Hematopoietic multipotent progenitor cell (in vitro differentiated cells): Measurements from ENCODE around the gene SERINC2. TPM values are rescaled to one million over a fixed set of nuclear protein-coding genes. Genes with fewer than 3 reads are reported as not detected.

ENCODE experiments used
- DNase-seq, 3 donors: peaks; one replicate each; pipeline ENCODE4 v3.0.0-alpha.2; 2011 to 2015; ENCODE audit warnings: low read depth in 2 of 3, low spot score in 2 of 3
- total RNA-seq: library from RNA; depleted of rRNA; stranded (reverse); fragments of >200 nt; gene quantifications from one replicate; pipeline ENCODE4 v1.2.3, GENCODE V29; 2012

The SERINC2 gene
- 0.54 TPM for total RNA-seq

DNA sequence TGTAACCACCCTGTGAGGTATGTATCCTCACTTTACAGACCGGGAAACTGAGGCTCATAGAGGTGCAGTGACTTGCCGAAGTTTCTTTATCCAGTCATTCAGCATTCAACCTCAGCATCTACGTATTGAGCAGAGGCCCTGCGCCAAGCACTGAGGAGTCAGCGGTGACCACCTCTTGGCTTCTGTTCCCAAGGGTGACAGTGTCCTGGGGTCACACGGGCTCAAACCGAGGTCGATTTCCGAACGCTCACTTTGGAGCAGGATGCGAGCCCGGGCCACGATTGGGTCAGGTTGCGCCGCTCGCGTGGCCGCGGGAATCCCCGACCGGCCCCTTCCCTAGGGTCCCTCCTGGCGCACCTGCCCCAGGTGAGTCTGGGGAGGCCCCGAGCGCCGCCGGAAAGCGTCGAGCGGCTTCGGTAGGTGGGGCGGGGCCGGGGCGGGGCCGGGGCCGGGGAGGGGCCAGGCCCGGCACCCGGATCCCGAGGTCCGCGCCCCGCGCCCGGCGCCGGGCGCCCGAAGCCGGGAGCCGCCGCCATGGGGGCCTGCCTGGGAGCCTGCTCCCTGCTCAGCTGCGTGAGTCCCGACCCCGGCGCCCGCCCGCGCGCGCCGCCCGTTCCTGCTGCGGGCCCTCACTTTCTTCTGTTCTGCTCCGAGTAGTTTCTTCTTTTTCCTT is at the start of gene SERINC2:
SERINC2 (plus strand) TSS at position 482 of the 673 bp plus-strand sequence; CDS start at position 535, 53 bp downstream.
- peak in 1 of 3 donors; percentile 26 for DNase-seq

GRCh38 chr1:31364561-31365250 is 48.3 kb upstream of the SERINC2 start:
- no peak for DNase-seq

- no peak for DNase-seq
Observed at GRCh38 chr1:31366796-31367195, 46.2 kb upstream of the SERINC2 start.

GRCh38 chr1:31368611-31369107 is 44.4 kb upstream of the SERINC2 start:
- no peak for DNase-seq

DNA sequence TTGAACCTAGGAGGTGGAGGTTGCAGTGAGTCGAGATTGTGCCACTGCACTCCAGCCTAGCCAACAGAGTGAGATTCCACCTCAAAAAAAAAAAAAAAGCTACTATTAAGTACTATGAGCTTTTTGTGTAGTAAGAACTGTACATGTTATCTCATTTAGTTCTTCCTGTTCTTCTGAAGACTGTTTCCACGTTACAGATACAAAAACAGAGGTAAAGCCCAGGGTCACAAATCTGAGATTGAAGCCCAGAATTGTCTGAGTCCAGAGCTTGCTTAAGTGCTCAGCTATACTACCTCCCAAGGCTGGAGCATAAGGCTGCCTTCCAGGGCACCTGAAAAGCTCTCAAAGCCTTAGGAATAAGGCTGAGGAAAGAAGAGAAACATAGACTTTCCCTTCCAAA is 43.0 kb upstream of the SERINC2 start:
- DNase-seq = no peak

GRCh38 chr1:31370565-31370964 is 42.4 kb upstream of the SERINC2 start:
- no peak for DNase-seq

DNA sequence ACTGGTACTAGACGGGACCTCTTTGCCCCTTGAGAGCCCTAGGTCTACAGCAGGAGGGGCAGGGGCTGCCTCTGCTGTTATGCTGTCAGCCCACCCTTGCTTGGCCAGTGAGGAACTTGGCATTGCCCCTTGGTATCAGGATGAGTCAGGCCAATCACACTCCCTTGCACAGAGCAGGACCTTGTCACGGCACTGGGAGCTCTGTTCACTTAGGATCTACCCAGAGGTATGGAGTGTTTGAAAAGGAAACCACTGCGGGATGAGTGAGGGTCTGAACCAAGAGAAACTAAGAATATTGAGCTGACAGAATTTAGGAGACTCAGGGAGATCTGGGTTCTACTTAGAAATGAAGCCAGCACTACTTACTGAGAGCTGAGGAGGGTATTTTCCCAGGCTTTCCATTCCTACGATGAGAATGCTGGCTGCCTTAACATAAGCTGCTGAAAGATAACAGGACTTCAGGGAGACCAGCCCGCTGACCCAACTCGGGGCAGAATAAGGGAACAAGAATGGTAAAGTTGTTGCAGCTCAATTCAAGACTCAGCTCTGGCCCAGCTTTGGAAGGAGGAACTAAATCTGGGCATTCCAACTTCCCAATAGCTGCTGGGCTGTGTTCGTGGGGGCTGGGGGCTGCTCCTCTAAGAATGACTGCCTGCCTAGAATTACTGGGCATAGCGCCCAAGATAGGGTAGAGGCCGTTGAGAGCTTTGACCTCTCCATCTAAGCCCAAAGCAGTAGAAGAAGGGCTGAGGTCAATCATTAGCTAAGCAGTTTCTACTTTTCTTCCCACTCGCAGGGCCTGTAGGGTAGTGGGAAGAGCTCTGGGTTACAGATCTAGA is 41.7 kb upstream of the SERINC2 start:
- DNase-seq = no peak

GRCh38 chr1:31372051-31372450 is 41.0 kb upstream of the SERINC2 start:
- no peak for DNase-seq

DNA sequence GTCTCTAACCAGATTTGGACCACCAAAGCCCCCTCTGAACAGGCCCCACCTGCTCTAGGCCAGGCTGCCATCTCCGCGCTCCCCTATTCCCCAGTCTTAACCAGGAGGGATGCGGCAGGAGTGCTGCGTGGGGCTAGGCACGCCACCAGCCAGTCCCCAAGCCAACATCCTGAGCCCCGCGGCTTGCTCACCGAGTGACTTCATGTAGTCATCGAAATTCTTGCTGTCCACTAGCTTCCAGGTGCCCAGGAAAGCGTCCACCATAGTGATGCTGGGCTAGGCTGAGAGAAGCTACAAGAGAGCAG is 40.3 kb upstream of the SERINC2 start:
- no peak for DNase-seq

GRCh38 chr1:31373056-31373896 is 39.7 kb upstream of the SERINC2 start, which contains the start of gene FABP3:
Gene FABP3, minus strand, starts transcription at chr1:31373076. Its CDS starts 62 bp downstream, at chr1:31373014.
- peak in 2 of 3 donors; percentile 33 to 56 for DNase-seq

GRCh38 chr1:31373897-31374486 is 39.0 kb upstream of the SERINC2 start:
- peak in 1 of 3 donors; percentile 19 for DNase-seq

- DNase-seq = no peak
Observed at GRCh38 chr1:31374511-31375196, 38.4 kb upstream of the SERINC2 start.

DNA sequence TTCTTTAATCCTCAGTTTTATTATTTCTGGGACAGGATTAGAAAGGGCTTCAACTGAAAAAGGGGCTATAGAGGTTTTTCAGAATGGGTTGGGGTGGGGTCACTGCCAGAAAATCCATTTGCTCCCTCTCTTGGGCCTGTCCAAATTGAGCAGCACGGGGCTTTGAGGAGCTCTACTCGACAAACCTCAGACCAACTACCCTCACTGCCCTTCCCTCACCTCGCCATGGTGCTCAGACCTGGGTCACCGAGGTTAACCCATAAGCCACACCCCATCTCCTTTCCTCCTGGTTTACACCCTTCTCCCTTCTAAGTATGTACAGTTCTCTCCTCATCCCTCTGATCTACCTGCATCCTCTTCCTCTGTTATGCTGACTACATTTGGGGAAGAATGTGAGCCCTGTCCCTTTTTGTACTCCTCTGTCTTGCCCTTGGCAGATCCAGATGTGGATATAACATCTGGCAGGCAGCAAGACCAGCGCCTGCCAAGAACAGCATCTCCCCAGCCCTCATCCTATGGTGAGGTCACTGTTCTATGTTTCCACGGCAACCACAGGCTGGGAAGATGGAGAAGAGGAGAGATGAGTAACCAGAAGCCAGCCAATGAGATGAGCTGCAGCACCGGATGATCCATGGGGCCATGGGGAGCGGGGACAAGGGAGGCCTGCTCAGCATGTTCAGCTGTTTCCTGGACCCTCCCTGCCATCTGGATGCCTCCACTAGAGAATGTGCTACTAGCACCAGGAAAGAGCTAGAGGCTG is 36.5 kb upstream of the SERINC2 start:
- no peak for DNase-seq

GRCh38 chr1:31377364-31377863 is 35.6 kb upstream of the SERINC2 start:
- no peak for DNase-seq

GRCh38 chr1:31378001-31378400 is 35.0 kb upstream of the SERINC2 start:
- no peak for DNase-seq

DNA sequence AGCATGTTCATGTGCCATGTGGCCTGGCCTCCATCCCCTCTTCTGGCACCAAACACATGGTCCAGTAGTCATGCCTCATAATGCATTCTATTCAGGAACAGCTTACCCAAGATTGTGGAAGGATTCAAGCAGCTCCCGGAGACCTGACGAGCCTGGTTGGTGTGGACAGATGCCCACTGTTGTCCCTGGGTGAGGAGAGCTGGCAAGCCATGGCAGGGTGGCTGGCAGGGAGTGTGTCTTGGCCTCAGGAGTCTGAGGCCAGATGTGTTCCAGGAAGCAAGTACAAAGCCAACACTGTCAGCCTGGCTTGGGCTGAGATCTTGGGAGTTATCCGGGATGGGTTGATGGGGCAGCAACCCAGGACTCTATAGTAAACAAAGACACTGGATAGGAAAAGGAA is 32.8 kb upstream of the SERINC2 start:
- DNase-seq = no peak

DNA sequence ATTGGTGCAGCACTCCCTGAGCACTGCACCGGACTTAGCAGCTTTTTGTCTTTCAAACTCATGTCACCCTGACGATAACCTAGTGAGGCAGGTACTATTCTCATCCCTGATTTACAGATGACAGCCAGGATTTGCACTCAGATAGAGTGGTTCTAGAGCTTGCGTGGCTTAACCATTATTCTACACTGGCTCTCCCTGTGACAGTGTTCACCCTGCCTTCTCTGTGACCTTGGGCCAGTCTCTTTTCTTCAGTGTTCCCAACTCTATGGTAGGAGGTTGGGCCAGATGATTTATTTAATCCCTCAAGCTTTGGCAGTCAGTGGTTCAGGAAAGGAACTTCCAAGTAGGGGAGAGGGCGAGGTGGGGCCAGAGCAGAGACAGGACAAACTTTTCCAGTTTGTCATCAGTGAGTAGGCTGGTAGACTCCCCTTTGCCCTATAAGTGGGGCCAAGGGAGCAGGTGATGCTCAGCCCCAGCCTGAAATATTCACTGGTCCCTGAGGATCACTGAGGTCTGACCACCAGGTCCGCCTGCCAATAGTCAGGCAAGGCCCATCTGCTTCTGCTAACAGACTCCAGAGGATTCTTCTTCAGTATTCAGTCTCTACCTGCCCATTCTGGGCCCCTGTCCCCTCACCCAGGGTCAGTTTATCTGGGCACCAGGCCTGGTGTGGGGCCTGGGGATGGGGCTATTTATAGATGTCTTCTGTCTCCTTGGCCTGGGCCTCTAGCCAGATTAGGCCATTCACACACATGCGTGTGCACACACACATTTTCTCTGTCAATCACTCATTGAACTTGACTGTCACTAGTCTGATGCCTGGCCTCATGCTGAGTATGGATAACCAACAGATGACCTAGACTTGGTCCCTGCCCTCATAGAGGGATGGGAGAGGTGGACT is 31.4 kb upstream of the SERINC2 start:
- DNase-seq = no peak
